Endodermal cell (in vitro differentiated cells): Measurements from ENCODE around the gene APBA1. TPM values are rescaled to one million over a fixed set of nuclear protein-coding genes. Genes with fewer than 3 reads are reported as not detected.

Source experiments
- DNase-seq: peaks from one replicate; pipeline ENCODE4 v3.0.0-alpha.2; 2017
- H3K27ac ChIP-seq: 2 replicates; pipeline ENCODE4 v1.5.1; 2013; ENCODE audit warnings: mild to moderate bottlenecking, low read depth, low read length, moderate library complexity
- H3K27me3 ChIP-seq: 2 replicates; pipeline ENCODE4 v1.6.1; 2013; ENCODE audit warnings: mild to moderate bottlenecking, low read length, moderate library complexity; ENCODE audit not compliant: insufficient read depth, control insufficient read depth, poor library complexity, severe bottlenecking
- H3K36me3 ChIP-seq: 2 replicates; pipeline ENCODE4 v1.7.0; 2013; ENCODE audit warnings: mild to moderate bottlenecking, low read length, moderate library complexity; ENCODE audit not compliant: control insufficient read depth, insufficient read depth
- H3K4me1 ChIP-seq: one replicate; pipeline ENCODE4 v1.7.0; 2013; ENCODE audit warnings: low read length; ENCODE audit not compliant: control insufficient read depth, insufficient read depth
- H3K4me3 ChIP-seq: 2 replicates; pipeline ENCODE4 v1.5.1; 2013; ENCODE audit warnings: mild to moderate bottlenecking, low read length, moderate library complexity
- H3K9ac ChIP-seq: 2 replicates; pipeline ENCODE4 v1.6.1; 2013; ENCODE audit warnings: mild to moderate bottlenecking, low read length, moderate library complexity; ENCODE audit not compliant: poor library complexity, severe bottlenecking; ENCODE audit errors: extremely low read depth
- H3K9me3 ChIP-seq: 2 replicates; pipeline ENCODE4 v1.6.1; 2013; ENCODE audit warnings: mild to moderate bottlenecking, low read length, moderate library complexity; ENCODE audit not compliant: control insufficient read depth
- H3K27ac Mint-ChIP-seq: 2 replicates; pipeline ENCODE4 v1.8.0; 2020; ENCODE audit warnings: mixed read lengths
- H3K27me3 Mint-ChIP-seq: 2 replicates; pipeline ENCODE4 v1.8.0; 2021; ENCODE audit warnings: mild to moderate bottlenecking, mixed read lengths; ENCODE audit not compliant: insufficient read depth
- H3K36me3 Mint-ChIP-seq: 2 replicates; pipeline ENCODE4 v1.8.0; 2020; ENCODE audit warnings: low read depth, mixed read lengths
- H3K4me1 Mint-ChIP-seq: 2 replicates; pipeline ENCODE4 v1.8.0; 2020; ENCODE audit warnings: mixed read lengths
- H3K4me3 Mint-ChIP-seq: 2 replicates; pipeline ENCODE4 v1.8.0; 2020; ENCODE audit warnings: mild to moderate bottlenecking, moderate library complexity, mixed read lengths
- H3K9me3 Mint-ChIP-seq: 2 replicates; pipeline ENCODE4 v1.8.0; 2020; ENCODE audit warnings: mild to moderate bottlenecking, mixed read lengths
- WGBS, 2 experiments: methylation state at CpG; one replicate each; pipeline versions ENCODE4 v1.1.5 to v1.1.7; 2013; ENCODE audit warnings: missing lambda C conversion rate in 2 of 2, mixed read lengths in 1 of 2; ENCODE audit not compliant: insufficient coverage in 1 of 2, insufficient read length in 1 of 2; 5-methylcytosine and 5-hydroxymethylcytosine counted together
- total RNA-seq, 2 donors: library from RNA; stranded (reverse); fragmentation: NEBNext Ultra II Directional in 1 of 2; extraction: Animal tissue kit (Norgen Biotek cat#: 25700) in 1 of 2; gene quantifications; 2 replicates in 1 of 2; 3 replicates in 1 of 2; pipeline ENCODE4 v1.2.1, GENCODE V29; 2021
- TF ChIP-seq, protein P1 (sequence below): fragments of 200-600 bp; sonication (generic); conservative IDR thresholded peaks from 2 replicates; pipeline ENCODE4 v1.5.0; 2021; ENCODE audit warnings: antibody characterized with exemption, mild to moderate bottlenecking

APBA1 gene
- total RNA-seq, 2 donors from 2014 or later: 0.51 to 0.75 TPM

DNA sequence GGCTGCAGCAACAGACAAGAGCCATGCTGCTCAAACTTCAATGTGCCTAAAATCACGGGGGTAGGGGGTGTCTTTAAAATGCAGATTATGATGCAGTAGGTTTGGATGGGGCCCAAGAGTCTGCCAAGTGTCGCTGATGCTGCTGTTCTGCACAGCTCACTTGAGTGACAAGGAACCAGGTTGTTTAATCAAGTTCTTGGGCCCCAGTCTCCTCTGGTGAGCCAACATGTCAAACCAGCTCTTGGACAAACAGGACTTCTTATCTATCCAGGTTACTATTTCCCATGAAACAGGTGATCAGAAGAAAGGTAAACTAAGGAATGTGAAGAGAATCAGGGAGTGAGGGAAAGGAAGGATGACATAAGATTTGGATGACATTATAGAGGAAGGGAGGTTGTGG is 78.0 kb downstream of the APBA1 start:
- 82 to 100% methylated on average over 1 to 2 of the region's 2 CpGs for WGBS, 2 experiments
- Histone ChIP-seq H3K36me3 (no peaks in the 10 kb centered on the region), H3K27me3 (peaks cover 12% of the 10 kb centered on the region), H3K27ac (no peak overlapping the region), H3K9ac (no peak overlapping the region), H3K4me3 (no peak overlapping the region), H3K9me3 (no peaks in the 10 kb centered on the region), H3K4me1 (no peaks in the 10 kb centered on the region)
- H3K27ac Mint-ChIP-seq: no peak overlapping the region
- no peaks in the 10 kb centered on the region for H3K9me3 Mint-ChIP-seq
- no peak overlapping the region for H3K4me3 Mint-ChIP-seq
- no peaks in the 10 kb centered on the region for H3K4me1 Mint-ChIP-seq
- H3K27me3 Mint-ChIP-seq: peaks cover 30% of the 10 kb centered on the region
- TF ChIP-seq, protein P1, sequence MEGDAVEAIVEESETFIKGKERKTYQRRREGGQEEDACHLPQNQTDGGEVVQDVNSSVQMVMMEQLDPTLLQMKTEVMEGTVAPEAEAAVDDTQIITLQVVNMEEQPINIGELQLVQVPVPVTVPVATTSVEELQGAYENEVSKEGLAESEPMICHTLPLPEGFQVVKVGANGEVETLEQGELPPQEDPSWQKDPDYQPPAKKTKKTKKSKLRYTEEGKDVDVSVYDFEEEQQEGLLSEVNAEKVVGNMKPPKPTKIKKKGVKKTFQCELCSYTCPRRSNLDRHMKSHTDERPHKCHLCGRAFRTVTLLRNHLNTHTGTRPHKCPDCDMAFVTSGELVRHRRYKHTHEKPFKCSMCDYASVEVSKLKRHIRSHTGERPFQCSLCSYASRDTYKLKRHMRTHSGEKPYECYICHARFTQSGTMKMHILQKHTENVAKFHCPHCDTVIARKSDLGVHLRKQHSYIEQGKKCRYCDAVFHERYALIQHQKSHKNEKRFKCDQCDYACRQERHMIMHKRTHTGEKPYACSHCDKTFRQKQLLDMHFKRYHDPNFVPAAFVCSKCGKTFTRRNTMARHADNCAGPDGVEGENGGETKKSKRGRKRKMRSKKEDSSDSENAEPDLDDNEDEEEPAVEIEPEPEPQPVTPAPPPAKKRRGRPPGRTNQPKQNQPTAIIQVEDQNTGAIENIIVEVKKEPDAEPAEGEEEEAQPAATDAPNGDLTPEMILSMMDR: no peak
- H3K36me3 Mint-ChIP-seq: no peaks in the 10 kb centered on the region
- DNase-seq: no peak

DNA sequence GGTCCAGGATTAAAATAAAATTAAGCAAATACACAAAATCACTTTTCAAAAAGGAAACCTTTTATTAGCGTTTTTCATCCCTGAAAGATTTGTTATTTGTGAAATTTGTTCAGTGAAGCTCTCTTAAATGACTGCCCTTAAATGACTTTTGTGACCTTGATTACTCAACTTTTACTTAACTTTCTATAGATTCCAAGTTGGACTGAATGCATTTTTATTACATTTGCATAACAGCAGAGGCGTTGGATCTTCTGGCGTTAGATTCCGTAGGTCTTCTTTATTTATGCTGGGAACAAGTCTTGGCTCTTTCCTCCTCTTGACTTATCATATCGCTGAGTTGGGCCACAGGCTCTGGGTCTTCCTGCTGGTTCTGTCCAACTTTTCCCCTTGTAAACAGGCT is 78.4 kb downstream of the APBA1 start:
- Histone ChIP-seq H3K4me1 (no peaks in the 10 kb centered on the region), H3K9ac (no peak overlapping the region), H3K36me3 (no peaks in the 10 kb centered on the region), H3K9me3 (no peaks in the 10 kb centered on the region), H3K27me3 (peaks cover 12% of the 10 kb centered on the region), H3K27ac (no peak overlapping the region), H3K4me3 (no peak overlapping the region)
- no peaks in the 10 kb centered on the region for H3K36me3 Mint-ChIP-seq
- H3K4me3 Mint-ChIP-seq: no peak overlapping the region
- DNase-seq: no peak
- 91 to 94% methylated on average over 5 of the region's 5 CpGs for WGBS, 2 experiments
- H3K27ac Mint-ChIP-seq: no peak overlapping the region
- peaks cover 34% of the 10 kb centered on the region for H3K27me3 Mint-ChIP-seq
- TF ChIP-seq, protein P1: no peak
- H3K9me3 Mint-ChIP-seq: no peaks in the 10 kb centered on the region
- H3K4me1 Mint-ChIP-seq: no peaks in the 10 kb centered on the region

DNA sequence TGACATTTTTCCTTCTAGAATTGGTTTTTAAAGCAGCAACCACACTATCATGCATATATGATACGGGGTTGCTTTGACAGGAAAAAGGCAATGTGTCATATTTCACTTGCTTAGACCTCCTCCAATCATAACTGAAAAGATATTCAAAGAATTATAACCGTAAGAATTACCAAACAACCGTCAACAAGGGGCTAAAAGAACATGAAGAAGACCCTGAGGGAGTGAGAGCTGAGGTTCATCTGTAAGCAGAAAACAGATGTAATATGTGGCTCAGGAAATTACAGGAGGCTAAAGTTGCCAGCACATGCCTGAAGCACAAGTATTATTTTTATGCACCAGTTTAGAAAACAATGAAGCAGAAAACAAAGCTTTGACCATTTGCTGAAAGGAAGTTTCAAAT is 78.9 kb downstream of the APBA1 start:
- Mint-ChIP-seq H3K4me1 (no peaks in the 10 kb centered on the region), H3K4me3 (no peak overlapping the region), H3K9me3 (no peaks in the 10 kb centered on the region), H3K27me3 (peaks cover 39% of the 10 kb centered on the region), H3K36me3 (no peaks in the 10 kb centered on the region), H3K27ac (no peak overlapping the region)
- H3K9ac ChIP-seq: no peak overlapping the region
- DNase-seq: no peak
- TF ChIP-seq, protein P1: no peak
- no peaks in the 10 kb centered on the region for H3K9me3 ChIP-seq
- no peaks in the 10 kb centered on the region for H3K4me1 ChIP-seq
- no peak overlapping the region for H3K27ac ChIP-seq
- no peak overlapping the region for H3K4me3 ChIP-seq
- H3K27me3 ChIP-seq: peaks cover 12% of the 10 kb centered on the region
- 96 to 100% methylated on average over 1 to 3 of the region's 3 CpGs for WGBS, 2 experiments
- H3K36me3 ChIP-seq: no peaks in the 10 kb centered on the region
